DMS153 (cell line): Measurements from ENCODE around the gene KIF18B.

Source experiments
- DNase-seq: peaks from one replicate; lab custom pipeline; 2025; lab: John Stamatoyannopoulos, UW

Gene KIF18B

GRCh38 chr17:44919411-44919810 is 28.2 kb downstream of the KIF18B start:
- DNase-seq, result no peak

- no peak for DNase-seq
These were observed 29.6 kb downstream of the KIF18B start for GRCh38 chr17:44918006-44918405.

GRCh38 chr17:44917456-44917855 is 30.1 kb downstream of the KIF18B start:
- DNase-seq, result no peak

- no peak for DNase-seq
These were observed 30.8 kb downstream of the KIF18B start for GRCh38 chr17:44916781-44917241.

GRCh38 chr17:44915862-44916780 is 31.5 kb downstream of the KIF18B start:
- no peak for DNase-seq

- DNase-seq, result no peak
These were observed 32.2 kb downstream of the KIF18B start, which contains the start of gene GFAP for GRCh38 chr17:44915321-44915726. Gene GFAP (minus strand): TSS chr17:44915500. CDS start chr17:44915486, 14 bp downstream.

GRCh38 chr17:44914698-44915271 is 32.8 kb downstream of the KIF18B start:
- DNase-seq, result no peak

- DNase-seq, result no peak
These were observed 33.4 kb downstream of the KIF18B start for GRCh38 chr17:44914148-44914547.

GRCh38 chr17:44913676-44914075 is 33.9 kb downstream of the KIF18B start:
- no peak for DNase-seq

- no peak for DNase-seq
These were observed 34.6 kb downstream of the KIF18B start for GRCh38 chr17:44912763-44913544.

- peak; percentile 52 for DNase-seq
These were observed 36.2 kb downstream of the KIF18B start for GRCh38 chr17:44911133-44912001.

- no peak for DNase-seq
These were observed 37.1 kb downstream of the KIF18B start for GRCh38 chr17:44910231-44911106.

- no peak for DNase-seq
These were observed 37.9 kb downstream of the KIF18B start for GRCh38 chr17:44909681-44910144.

GRCh38 chr17:44908761-44909326 is 38.7 kb downstream of the KIF18B start:
- DNase-seq, result no peak

GRCh38 chr17:44907729-44908470 is 39.7 kb downstream of the KIF18B start:
- DNase-seq, result no peak

GRCh38 chr17:44906763-44907728 is 40.5 kb downstream of the KIF18B start:
- no peak for DNase-seq

- no peak for DNase-seq
These were observed 41.4 kb downstream of the KIF18B start for GRCh38 chr17:44906010-44906646.
